T follicular helper cell (primary cell): Measurements from ENCODE around the gene MNAT1.
A peak's percentile ranks its signal among the peaks of the same experiment; 100 is the strongest.
"Not testable (repeated sequence)": the region's sequence is repeated elsewhere in the genome, so short reads cannot be mapped to it uniquely, and the experiment has no call there.

ENCODE experiments used
- DNase-seq: peaks from one replicate; pipeline ENCODE4 v3.0.0-alpha.2; 2020; ENCODE audit warnings: low read depth
- total RNA-seq, 2 experiments: gene quantifications; one replicate each; lab custom pipeline; 2026; lab: John Stamatoyannopoulos, UW

MNAT1 gene
- total RNA-seq, result 9.5 to 25.4 reads per million in 2 experiments

DNA sequence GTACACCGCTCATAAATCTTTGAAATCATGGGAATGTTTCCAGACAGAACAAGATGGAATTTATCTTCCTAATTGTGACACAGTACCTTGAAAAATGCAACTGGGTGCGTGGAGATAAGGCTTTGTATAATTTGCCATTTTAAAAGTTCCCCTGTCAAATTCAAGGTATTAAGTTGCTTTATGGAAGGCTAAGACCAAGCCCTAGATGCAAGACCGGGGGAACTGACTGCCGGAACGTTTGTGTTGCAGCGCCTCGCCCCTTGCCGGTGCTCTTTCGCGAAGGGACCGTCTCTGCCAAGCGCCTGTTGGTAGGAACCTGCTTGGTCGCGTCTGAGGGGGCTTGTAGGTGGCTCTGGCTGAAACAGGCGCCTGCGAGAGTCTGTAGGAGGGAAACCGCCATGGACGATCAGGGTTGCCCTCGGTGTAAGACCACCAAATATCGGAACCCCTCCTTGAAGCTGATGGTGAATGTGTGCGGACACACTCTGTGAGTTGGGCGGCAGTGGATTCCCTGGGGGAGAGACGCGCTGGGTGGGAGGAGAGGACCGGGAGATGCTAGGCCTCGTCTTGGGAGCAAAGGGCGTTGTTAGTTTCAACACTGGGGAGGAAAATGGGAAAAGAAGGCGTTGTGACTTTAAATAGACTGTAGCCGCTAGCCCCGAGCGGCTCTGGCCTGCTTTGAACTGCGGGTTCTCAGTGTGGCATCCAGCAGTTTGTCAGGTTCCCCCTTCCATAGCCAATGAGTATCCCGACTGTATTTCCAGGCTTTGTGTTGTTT, at the start of gene MNAT1:
TSS of gene MNAT1 (plus strand) at position 297 of the 778 bp plus-strand sequence. CDS start at position 399, 102 bp downstream.
- peak; percentile 49 for DNase-seq

DNA sequence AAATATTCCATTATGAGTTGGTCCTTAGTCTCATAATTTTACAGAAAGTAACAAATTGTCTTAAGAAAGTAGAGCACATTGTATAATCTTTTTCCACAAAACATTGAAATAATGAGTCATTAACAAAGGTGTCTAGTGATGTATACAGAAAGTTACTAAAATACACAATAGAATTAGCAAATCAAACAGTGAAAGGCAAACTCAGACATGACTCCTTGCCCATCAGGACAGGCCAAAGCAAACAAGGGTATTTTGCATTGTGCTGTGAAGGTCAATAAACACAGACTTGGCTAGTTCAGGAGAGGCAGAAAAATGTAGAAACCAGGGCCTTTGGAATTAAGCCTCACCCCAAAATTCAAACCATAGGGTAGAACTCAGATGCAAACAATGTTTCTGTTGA, 47.7 kb upstream of the MNAT1 start:
- DNase-seq, result no peak

DNA sequence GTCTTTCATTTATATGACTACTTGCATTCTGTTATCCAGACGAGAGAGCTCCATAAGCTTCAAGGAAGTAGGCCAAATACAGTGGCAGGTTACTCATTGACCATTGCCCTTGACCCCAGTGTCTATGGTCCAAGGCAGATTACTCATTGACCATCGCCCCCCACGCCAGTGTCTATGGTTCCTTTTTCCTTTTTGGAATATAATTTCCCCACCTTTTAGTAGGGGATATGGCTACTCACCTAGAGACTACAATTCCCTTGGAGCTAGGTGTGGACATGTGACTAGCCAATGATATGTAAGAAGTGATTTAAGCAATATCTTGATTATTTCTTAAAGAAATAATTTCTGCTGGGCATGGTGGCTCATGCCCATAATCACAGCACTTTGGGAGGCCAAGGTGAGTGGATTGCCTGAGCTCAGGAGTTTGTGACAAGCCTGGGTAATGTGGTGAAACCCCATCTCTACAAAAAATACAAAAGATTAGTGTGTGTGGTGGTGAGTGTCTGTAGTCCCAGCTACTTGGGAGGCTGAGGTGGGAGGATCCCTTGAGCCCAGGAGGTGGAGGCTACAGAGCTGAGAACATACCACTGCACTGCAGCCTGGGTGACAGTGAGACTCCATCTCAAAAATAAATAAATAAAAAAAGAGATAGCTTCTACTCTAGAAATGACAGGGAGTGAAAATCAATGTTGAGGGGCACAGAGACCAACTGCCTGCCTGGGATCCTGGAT, 43.0 kb upstream of the MNAT1 start:
- DNase-seq, result no peak

DNA sequence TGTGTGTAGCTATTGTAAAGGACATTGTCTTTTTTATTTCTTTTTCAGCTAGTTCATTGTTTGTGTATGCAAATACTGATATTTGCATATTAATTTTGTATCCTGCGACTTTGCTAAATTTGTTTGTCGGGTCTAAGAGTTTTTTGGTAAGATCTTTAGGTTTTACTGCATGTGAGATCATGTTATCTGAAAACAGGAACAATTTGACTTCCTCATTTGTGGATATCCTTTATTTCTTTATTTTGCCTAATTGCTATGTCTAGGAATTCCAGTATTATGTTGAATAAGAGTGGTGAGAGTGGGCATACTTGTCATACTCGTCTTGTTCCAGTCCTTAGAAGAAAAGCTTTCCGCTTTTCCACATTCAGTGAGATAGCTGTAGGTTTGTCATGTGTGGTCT, 39.2 kb upstream of the MNAT1 start:
- no peak for DNase-seq

DNA sequence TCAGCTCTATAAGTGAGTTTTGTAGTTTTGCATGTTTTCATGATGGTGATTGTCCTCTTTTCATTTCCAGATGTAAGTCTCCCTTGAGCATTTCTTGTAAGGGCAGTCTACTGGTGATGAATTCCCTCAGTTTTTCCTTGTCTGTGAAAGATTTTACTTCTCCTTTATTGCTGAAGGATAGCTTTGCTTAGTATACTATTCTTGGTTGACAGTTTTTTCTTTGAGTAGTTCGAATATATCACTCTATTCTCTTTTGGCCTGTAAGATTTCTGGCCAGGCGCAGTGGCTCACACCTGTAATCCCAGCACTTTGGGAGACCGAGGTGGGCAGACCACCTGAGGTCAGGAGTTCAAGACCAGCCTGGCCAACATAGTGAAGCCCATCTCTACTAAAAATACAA, 34.0 kb upstream of the MNAT1 start:
- DNase-seq, result no peak

DNA sequence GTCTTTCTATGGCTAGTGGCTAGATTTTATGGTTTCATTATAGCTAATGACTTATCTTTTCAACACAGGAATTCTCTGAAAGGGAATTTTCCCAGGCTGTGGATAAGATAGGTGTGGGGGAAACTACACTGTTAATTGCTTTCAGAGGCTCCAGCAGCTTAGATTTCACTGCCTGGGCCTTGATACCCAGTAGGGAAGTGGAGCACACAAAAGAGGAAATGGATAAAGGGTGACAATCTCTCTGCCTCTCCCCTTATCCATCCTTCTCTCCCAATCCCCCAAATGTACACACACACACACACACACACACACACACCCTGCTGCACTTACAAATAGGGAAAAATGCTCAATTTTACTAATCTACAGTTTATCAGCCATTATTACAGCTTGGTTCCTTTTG, 29.5 kb upstream of the MNAT1 start:
- DNase-seq, result no peak

DNA sequence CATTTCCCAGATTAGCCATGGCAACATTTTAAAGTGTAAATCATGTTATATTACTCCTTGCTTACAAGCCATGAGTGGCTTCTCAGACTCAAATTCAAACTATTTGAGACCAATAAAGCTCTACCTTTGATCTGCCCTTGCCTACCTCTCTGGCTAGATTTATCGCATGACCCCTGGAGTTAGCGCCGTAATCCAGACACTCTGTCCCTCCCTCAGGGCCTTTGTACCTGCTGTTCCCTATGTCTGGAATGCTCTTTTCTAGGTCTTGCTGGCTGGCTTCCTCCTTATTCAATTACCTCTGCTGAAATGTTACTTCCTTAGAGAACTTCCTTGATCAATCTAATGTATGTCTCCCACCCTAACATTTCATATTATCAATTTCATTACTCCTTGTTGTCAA, 26.7 kb upstream of the MNAT1 start:
- no peak for DNase-seq

DNA sequence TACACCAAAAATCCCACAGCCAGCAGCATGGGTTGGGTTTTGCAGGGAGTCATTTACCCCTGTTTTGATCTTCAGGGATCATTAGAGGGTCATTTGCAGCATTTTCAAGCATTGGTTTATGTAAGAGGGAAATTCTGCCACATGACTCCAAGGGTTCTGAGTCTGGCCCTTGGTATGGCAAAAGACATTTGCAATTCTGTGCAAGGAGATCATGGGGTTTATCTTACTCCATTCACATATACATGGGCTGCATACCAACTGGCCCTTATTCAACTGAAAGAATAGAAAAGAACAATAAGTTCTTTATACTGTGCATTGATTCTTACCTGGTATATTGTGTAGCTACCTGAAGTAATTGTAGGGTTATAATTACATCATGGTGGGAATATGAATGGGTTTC, 24.1 kb upstream of the MNAT1 start:
- DNase-seq, result no peak

DNA sequence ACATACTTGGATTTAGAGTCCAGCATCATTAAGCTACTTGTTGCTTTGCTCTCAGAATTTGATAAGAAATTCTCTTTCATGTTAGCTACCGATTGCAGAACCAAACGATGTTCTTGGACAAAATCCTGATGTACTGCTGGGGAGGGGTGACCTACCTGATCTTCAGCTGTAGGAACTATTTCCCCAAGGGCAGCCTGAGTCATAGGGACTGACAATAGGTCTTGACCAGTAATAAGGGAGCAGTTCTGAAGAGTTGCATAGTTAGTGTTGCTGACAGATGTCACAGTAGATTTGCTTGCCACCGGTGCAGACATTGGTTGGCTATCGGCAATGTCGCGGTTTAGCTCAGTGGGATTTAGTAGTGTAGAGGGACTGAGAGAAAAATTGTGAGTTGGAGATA, 21.0 kb upstream of the MNAT1 start:
- DNase-seq, result no peak

DNA sequence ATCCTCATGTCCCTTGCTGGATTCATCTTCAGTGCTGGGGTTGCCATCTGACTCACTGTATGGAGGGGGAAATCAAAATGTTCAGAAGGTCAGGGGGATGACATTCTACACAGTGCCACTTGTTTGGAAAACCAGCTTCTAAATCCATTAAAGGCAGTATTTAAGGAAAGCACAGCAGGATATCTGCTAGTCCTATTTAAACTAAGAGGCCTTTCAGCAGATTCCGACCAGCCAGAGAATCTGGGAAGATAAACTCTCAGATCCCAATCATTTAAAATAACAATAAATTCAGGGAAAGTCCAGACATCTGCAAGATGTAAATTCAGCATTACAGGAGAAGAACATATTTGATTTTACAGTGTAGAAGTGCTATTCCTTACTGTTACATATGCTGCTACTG, 14.2 kb upstream of the MNAT1 start:
- no peak for DNase-seq

DNA sequence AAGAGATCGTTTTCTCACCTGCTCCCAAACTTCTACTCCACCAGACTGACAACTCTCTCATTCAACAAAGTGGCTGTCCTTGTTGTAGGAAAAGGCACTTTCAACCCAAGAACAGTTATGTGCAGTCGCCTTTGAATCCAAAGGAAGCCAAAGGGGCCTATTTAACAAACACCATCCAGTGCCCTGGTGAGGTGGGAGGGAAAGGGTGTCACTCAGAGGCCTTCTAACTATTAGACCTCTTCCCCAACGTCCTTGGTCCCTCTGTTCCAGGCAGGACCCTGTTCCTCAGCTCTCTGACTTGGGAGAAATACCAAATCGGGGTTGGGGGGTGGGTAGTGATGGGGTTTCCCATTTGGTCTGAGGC, 13.6 kb upstream of the MNAT1 start:
- no peak for DNase-seq

DNA sequence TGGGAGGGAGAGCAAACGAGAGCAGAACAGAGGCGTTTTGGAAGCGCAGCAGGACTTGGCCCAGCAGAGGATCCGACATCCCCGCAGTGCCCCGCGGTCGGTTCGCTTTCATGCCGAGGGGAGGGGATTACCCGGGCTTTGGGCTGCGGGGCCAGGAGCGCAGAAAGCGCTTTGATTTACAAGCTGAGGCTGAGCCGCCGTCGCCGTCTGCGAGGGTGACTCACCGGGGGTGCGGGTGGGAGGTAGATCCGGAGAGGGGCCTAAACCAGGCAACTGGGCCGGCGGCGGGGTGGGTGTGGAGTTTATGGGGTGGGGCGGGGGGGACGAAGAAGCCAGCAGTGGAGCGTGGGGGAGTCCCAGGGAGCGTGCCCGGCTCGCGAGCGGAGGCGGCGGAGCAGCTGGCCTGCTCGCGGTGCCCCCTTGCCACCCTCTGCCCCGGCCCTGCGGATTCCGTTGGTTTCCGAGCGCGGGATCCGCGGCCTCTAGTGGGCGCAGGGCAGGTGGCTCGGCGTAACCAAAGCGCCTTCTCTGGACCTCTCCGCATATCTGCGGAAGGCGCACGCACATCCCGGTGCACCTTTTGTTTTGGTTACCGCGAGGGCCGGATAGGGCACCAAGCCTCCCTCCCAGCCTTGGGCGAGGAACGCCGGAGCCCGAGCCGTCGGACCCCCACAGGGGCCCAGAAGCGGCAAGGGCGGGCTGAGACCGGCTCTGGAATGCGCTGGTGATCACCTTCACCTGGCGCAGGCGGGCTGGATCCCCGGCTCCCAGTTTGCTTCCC, 13.0 kb upstream of the MNAT1 start:
- DNase-seq, result peak; percentile 31

DNA sequence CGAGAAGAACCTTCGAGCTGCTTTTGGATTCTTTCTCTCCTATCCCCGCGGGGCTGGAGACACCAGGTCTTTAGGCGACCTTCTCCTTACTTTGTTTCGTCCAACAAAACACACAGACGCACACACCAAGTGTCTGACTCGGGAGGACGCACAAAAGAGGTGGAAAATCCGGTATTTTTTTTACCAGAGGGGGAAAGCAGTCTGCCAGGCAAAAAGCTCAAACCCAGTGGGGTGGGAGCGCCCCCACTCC, 12.5 kb upstream of the MNAT1 start:
- no peak for DNase-seq

DNA sequence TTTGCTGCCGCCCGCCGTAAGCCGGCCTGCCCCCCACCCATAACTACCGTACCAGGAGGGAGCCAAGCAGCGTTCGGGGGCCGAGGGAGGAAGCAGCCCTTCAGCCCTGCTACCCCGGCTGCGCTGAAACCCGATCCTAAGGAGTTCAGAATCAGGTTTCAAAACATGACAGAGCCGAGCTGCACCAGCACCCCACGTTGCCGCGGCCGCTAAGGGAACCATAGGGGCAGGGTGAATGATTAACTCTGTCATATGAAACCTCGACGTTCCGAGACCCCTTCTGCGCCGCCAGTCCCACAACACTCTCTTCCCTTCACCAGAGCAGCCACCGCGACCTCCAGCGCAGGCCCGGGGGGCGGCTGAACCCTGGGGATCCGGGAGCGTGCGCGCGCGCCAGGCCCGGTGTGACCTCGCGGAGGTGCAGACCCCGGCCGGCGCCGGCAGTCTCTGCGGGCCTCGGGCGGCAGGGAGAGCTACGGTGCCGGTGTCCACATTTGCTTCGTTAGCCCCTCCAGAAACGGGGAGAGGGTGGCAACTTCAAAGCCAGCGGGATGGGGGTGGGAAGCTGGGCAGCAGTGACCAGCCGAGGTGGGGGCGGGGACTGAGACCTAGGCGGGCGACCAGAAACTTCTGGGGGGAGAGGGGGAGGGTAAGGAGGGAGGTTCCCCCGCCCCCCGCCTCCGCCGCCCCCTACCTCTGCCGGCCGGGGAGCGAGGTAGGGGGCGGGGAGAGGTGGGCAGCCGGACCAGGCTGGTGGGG, 12.0 kb upstream of the MNAT1 start:
- no peak for DNase-seq

DNA sequence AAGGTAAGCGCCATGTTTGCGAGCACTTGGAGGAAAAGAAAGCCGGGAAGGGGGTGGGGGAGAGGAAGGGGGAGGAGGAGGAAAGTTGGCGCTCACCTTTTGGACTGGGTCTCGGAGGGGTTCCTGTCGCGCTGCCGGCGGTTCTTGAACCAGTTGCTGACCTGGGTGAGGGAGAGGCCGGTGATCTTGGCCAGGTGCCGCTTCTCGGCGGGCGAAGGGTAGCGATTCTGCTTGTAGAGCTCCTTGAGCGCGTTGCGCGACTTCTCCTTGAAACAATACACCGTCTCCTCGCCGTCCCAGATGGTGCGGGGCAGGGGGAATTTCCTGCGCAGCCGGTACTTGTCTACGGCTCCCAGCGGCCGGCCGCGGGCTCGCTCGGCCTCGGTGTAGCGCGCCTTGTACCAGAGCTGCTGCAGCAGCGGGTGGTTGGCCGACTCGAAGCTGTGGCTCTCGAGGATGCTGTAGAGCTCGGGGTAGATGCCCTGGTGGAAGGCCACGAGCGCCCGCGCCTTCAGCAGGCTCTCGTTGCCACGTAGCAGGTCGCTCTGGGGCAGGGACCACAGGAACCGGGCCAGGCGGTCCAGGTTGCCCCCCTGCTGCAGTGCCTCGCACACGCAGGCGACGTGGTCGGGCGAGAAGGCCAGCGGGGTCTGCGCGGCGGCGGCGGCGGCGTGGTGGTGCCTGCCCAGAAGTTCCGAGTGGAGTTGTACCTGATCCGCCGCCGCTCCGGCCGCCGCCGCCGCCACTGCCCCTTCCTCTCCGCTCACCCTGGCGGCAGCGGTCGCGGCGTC, 11.2 kb upstream of the MNAT1 start:
- DNase-seq, result no peak

DNA sequence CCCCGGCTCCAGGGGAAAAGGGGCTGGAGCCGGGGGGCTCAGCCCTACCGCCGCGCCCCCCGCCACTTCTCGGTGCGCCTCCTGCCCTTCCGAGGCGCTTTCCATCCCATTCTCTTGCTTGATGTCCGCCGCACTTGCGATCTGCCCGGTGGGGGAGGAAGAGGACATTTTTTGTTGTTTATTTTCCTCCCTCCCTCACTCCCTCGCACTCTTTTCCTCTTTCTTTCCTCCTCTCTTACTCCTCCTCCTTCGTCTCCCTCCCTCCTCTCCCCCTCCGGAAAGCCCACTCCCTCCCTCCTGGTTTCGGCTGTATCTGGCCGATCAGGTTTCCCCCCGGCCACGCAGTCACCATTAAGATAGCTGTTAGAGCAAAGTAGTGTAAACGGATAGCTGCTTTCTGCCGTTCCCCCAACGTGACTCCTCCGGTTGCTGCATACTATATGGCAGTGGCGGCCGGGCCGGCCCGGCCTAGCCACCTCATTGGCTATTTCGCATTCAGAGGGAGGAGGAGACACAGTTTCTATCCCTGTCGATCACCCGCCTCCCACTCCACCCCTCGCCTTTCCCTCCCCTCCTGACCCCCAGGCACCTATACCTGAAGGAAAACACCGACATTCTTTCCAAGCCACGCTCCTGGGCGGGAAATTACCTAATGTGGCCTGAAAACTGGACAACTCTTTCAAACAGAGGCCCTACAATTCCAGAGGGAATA, 10.5 kb upstream of the MNAT1 start, which contains the start of gene SIX4:
TSS of gene SIX4 (minus strand) at position 445 of the 712 bp plus-strand sequence. CDS start at position 168, 277 bp downstream.
- DNase-seq, result no peak

DNA sequence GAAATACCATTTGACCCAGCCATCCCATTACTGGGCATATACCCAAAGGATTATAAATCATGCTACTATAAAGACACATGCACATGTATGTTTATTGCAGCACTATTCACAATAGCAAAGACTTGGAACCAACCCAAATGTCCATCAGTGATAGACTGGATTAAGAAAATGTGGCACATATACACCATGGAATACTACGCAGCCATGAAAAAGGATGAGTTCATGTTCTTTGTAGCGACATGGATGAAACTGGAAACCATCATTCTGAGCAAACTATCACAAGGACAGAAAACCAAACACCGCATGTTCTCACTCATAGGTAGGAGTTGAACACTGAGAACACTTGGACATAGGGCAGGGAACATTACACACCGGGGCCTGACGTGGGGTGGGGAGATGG, 3.3 kb upstream of the MNAT1 start:
- not testable (repeated sequence) for DNase-seq

DNA sequence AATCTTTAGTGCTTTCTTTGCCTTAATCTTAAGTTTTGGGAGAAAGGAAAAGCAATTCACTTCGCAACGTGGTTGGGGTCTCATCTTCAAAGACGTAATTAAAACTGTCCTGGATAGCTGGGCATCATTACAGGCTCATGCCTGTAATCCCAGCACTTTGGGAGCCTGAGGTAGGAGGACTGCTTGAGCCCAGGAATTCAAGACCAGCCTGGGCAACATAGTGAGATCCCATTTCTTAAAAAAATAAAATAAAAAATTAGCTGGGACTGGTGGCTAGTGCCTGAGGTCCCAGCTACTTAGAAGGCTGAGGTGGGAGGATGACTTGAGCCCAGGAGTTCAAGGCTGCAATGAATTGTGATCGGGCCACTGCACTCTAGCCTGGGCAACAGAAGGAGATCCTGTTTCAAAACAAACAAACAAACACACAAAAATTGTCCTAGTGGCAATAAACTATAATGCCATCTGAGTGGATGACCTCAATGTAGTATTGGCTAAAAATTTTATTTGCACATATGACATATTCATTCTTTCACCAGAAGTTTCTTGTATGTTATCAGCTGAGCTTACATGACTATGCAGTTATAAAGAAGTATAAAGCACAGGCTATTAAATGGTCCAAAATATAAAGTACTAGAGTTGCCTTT, 1.6 kb upstream of the MNAT1 start:
- no peak for DNase-seq

DNA sequence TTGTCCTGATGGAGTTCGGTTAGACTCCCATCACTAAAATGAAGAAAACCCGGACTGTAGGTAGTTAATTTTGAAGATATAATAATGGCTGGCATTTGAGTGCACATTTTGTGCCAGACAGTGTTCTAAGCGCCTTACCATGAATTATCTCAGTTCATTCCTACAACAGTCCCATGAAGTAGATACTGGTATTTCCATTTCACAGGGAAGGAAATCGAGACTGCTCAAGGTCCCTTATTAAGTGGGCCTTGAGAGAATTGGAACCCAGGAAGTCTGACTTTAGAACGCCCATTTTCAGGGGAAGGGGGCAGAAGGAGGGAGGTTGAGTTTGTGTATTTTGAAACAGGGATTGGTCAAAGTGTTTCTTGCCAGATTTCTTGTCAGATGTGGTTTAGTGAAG, 855 bp downstream of the MNAT1 start:
- DNase-seq, result no peak

DNA sequence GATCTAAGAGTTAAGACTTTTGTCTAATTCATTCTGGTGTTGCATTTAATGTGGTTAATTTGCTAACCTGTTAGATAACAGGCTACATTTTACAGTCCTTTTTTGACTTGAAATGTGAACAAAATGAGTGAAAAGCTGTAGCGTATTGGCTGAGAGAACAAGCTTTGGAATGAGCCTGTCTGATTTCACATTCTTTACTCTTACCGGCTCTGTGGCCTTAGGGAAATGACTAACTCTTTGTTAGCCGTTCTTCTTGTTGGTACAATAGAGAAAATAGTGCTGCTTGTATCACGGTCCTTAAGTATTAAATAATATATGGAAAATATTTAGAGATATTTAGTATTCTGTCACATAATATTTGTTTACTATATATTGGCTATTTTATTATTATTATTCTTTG, 1.9 kb downstream of the MNAT1 start:
- no peak for DNase-seq
